Measurements from ENCODE around the gene PRKCB.

PRKCB gene

DNA sequence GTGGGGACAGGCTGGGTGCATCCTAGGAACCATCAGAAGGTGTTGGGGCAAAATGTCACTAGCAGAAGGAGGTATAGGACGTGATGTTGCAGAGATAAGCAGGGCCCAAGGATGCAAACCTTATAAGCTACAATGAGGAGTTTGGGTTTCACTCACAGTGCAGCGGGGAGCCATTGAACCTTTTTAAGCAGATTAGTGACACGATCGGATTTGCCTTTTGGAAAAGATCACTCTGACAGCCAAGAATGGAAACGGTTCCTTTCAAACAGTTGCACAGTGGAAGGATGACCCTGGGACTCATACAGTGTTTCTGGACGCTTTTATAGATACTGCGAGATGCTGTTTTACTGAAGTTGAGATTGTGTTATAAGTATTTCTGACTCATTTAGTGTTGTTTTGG, 288.5 kb downstream of the PRKCB start:
- no peaks in the 10 kb centered on the region for H3K9me3 ChIP-seq (ENCODE audit: control insufficient read depth, insufficient read depth, low read depth, low read length)
- ChIA-PET POLR2A (no interaction called here), CTCF (no interaction called here)
- no peak for TF ChIP-seq ZNF16 (tag by site-specific recombination; IDR thresholded peaks at IDR 0.05; ENCODE audit: low read depth)
- TF ChIP-seq ZNF529 (tag by site-specific recombination; IDR thresholded peaks at IDR 0.05; ENCODE audit: insufficient replicate concordance): no peak
- TF ChIP-seq, protein P1, sequence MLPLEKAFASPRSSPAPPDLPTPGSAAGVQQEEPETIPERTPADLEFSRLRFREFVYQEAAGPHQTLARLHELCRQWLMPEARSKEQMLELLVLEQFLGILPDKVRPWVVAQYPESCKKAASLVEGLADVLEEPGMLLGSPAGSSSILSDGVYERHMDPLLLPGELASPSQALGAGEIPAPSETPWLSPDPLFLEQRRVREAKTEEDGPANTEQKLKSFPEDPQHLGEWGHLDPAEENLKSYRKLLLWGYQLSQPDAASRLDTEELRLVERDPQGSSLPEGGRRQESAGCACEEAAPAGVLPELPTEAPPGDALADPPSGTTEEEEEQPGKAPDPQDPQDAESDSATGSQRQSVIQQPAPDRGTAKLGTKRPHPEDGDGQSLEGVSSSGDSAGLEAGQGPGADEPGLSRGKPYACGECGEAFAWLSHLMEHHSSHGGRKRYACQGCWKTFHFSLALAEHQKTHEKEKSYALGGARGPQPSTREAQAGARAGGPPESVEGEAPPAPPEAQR (tag by site-specific recombination; IDR thresholded peaks at IDR 0.05): no peak
- H3K27ac ChIP-seq (ENCODE audit: extremely low read depth, low read depth, low read length): no peak overlapping the region
- no peak overlapping the region for H3K4me3 ChIP-seq (ENCODE audit: low read depth, low read length)
- no peaks in the 10 kb centered on the region for H3K36me3 ChIP-seq (ENCODE audit: control insufficient read depth in 2 of 2, insufficient read depth in 1 of 2, low read length in 2 of 2)
- H3K4me1 ChIP-seq (ENCODE audit: control insufficient read depth, insufficient read depth, low read length): no peaks in the 10 kb centered on the region

DNA sequence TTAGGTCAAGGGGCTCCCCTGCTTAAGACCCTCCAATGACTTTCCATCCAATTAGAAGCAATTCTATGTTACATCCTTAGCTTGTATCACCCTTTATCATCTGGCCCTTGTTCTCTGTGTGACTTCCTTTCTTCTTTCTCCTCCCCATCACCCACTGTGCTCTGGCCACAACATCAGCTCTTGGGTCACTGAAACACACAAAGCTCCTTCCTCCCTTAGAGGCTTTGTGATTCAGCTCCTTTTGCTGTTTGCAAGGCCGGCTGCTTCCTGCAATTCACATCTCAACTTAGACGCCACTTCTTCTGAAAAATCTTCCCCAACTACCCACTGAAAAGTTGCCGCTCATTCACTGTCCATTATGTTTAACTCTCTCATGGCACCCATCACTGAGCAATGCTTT, 289.4 kb downstream of the PRKCB start:
- Histone ChIP-seq H3K9me3 (ENCODE audit: control insufficient read depth, insufficient read depth, low read depth, low read length) (no peaks in the 10 kb centered on the region), H3K4me3 (ENCODE audit: low read depth, low read length) (no peak overlapping the region), H3K27ac (ENCODE audit: extremely low read depth, low read depth, low read length) (no peak overlapping the region), H3K36me3 (ENCODE audit: control insufficient read depth in 2 of 2, insufficient read depth in 1 of 2, low read length in 2 of 2) (no peaks in the 10 kb centered on the region), H3K4me1 (ENCODE audit: control insufficient read depth, insufficient read depth, low read length) (no peaks in the 10 kb centered on the region)
- ChIA-PET POLR2A (no interaction called here), CTCF (no interaction called here)
- TF ChIP-seq GLI2 (tag by site-specific recombination; IDR thresholded peaks at IDR 0.05; ENCODE audit: borderline replicate concordance, low read depth) (no peak), ZNF23 (tag by site-specific recombination; IDR thresholded peaks at IDR 0.05; ENCODE audit: borderline replicate concordance) (no peak), GLIS2 (tag by site-specific recombination; IDR thresholded peaks at IDR 0.05) (no peak), ZBTB7A (tag by site-specific recombination; IDR thresholded peaks at IDR 0.05; ENCODE audit: low read depth) (no peak), ZNF184 (tag by site-specific recombination; IDR thresholded peaks at IDR 0.05) (no peak), ZNF114 (tag by site-specific recombination; IDR thresholded peaks at IDR 0.05) (no peak), ZNF544 (tag by site-specific recombination; IDR thresholded peaks at IDR 0.05) (no peak), ZBTB8A (tag by site-specific recombination; IDR thresholded peaks at IDR 0.05) (no peak)
- TF ChIP-seq, protein P2, sequence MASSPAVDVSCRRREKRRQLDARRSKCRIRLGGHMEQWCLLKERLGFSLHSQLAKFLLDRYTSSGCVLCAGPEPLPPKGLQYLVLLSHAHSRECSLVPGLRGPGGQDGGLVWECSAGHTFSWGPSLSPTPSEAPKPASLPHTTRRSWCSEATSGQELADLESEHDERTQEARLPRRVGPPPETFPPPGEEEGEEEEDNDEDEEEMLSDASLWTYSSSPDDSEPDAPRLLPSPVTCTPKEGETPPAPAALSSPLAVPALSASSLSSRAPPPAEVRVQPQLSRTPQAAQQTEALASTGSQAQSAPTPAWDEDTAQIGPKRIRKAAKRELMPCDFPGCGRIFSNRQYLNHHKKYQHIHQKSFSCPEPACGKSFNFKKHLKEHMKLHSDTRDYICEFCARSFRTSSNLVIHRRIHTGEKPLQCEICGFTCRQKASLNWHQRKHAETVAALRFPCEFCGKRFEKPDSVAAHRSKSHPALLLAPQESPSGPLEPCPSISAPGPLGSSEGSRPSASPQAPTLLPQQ (tag by site-specific recombination; IDR thresholded peaks at IDR 0.05): no peak

DNA sequence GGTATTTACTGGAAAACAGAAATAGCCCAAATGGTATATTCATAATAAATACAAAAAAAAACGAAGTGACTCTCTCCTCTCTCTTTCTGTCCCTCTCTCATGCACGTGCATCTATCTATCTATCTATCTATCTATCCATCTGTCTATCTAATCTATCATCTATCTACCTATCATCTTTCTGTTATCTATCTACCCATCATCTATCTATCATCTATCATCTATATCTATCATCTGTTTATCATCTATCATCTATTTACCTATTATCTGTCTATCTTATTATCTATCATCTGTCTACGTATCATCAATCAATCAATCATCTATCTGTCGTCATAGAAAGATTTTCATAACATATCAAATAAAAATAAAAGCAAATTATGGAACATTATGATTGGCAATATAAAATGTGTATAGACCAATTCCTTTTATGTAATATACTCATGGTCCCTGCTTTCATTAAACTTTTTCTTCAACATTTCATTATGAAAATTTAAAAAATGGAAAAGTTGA, 293.7 kb downstream of the PRKCB start:
- Histone ChIP-seq H3K27ac (ENCODE audit: extremely low read depth, low read depth, low read length) (no peak overlapping the region), H3K9me3 (ENCODE audit: control insufficient read depth, insufficient read depth, low read depth, low read length) (no peaks in the 10 kb centered on the region), H3K4me1 (ENCODE audit: control insufficient read depth, insufficient read depth, low read length) (no peaks in the 10 kb centered on the region), H3K4me3 (ENCODE audit: low read depth, low read length) (no peak overlapping the region), H3K36me3 (ENCODE audit: control insufficient read depth in 2 of 2, insufficient read depth in 1 of 2, low read length in 2 of 2) (no peaks in the 10 kb centered on the region)
- ChIA-PET CTCF (no interaction called here), POLR2A (no interaction called here)
- TF ChIP-seq ZNF169 (tag by site-specific recombination; IDR thresholded peaks at IDR 0.05) (no peak), ZBTB20 (tag by site-specific recombination; IDR thresholded peaks at IDR 0.05) (no peak), ZNF785 (tag by site-specific recombination; IDR thresholded peaks at IDR 0.05) (no peak), ZNF660 (tag by site-specific recombination; IDR thresholded peaks at IDR 0.05) (no peak), ZNF837 (tag by site-specific recombination; IDR thresholded peaks at IDR 0.05) (no peak), GLIS1 (tag by site-specific recombination; IDR thresholded peaks at IDR 0.05) (no peak), ZBTB7A (tag by site-specific recombination; IDR thresholded peaks at IDR 0.05; ENCODE audit: low read depth) (no peak)
- TF ChIP-seq, protein P3, sequence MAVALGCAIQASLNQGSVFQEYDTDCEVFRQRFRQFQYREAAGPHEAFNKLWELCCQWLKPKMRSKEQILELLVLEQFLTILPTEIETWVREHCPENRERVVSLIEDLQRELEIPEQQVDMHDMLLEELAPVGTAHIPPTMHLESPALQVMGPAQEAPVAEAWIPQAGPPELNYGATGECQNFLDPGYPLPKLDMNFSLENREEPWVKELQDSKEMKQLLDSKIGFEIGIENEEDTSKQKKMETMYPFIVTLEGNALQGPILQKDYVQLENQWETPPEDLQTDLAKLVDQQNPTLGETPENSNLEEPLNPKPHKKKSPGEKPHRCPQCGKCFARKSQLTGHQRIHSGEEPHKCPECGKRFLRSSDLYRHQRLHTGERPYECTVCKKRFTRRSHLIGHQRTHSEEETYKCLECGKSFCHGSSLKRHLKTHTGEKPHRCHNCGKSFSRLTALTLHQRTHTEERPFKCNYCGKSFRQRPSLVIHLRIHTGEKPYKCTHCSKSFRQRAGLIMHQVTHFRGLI (tag by site-specific recombination; IDR thresholded peaks at IDR 0.05): no peak
- TF ChIP-seq, protein P4, sequence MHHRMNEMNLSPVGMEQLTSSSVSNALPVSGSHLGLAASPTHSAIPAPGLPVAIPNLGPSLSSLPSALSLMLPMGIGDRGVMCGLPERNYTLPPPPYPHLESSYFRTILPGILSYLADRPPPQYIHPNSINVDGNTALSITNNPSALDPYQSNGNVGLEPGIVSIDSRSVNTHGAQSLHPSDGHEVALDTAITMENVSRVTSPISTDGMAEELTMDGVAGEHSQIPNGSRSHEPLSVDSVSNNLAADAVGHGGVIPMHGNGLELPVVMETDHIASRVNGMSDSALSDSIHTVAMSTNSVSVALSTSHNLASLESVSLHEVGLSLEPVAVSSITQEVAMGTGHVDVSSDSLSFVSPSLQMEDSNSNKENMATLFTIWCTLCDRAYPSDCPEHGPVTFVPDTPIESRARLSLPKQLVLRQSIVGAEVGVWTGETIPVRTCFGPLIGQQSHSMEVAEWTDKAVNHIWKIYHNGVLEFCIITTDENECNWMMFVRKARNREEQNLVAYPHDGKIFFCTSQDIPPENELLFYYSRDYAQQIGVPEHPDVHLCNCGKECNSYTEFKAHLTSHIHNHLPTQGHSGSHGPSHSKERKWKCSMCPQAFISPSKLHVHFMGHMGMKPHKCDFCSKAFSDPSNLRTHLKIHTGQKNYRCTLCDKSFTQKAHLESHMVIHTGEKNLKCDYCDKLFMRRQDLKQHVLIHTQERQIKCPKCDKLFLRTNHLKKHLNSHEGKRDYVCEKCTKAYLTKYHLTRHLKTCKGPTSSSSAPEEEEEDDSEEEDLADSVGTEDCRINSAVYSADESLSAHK (tag by site-specific recombination; IDR thresholded peaks at IDR 0.05): no peak

Data from HEK293 (cell line).